IMR-90 (cell line): ENCODE data around the gene NAP1L1. TPM values are rescaled to one million over a fixed set of nuclear protein-coding genes. Genes with fewer than 3 reads are reported as not detected.

ENCODE experiments used
- ATAC-seq: fragments of 200-7000 bp; cut with Tn5 transposase; 2 replicates; pipeline ENCODE4 v1.9.1; 2020; ENCODE audit warnings: low read depth, mild to moderate bottlenecking, moderate library complexity
- BruUV-seq: library from RNA; stranded (reverse); fragments of 400-500 nt; replicated peaks from 2 replicates; lab custom pipeline; 2021; lab: Mats Ljungman, UMichigan
- CTCF ChIA-PET: fragments of 300-600 bp; formaldehyde crosslinking; extraction: SDS; loops from one replicate; lab custom pipeline; 2021; ENCODE audit warnings: antibody characterized with exemption; lab: Yijun Ruan, JAX
- POLR2A ChIA-PET: fragments of 300-600 bp; sonication (Branson Sonifier 250); formaldehyde crosslinking; loops from one replicate; lab custom pipeline; 2022; ENCODE audit warnings: antibody characterized with exemption; ENCODE audit not compliant: unreplicated experiment; lab: Charles Lee
- DNase-seq: peaks from one replicate; pipeline ENCODE4 v3.0.0; 2013
- H2AFZ ChIP-seq: replicated peaks from 2 replicates; pipeline ENCODE3; 2013; ENCODE audit warnings: low read length, mild to moderate bottlenecking; ENCODE audit not compliant: poor library complexity
- H2AK5ac ChIP-seq: 2 replicates; pipeline ENCODE4 v1.6.1; 2013; ENCODE audit warnings: low read depth, low read length, inconsistent platforms
- H2AK9ac ChIP-seq: replicated peaks from 2 replicates; pipeline ENCODE3; 2013; ENCODE audit warnings: mild to moderate bottlenecking, low read depth, low read length, moderate library complexity; ENCODE audit not compliant: poor library complexity
- H2BK120ac ChIP-seq: 2 replicates; pipeline ENCODE4 v1.6.1; 2013; ENCODE audit warnings: low read depth, low read length, inconsistent platforms
- H2BK15ac ChIP-seq: 3 replicates; pipeline ENCODE4 v1.6.1; 2013; ENCODE audit warnings: low read depth, low read length, inconsistent platforms
- H2BK20ac ChIP-seq: 2 replicates; pipeline ENCODE4 v1.6.1; 2013; ENCODE audit warnings: low read depth, mild to moderate bottlenecking, inconsistent platforms, low read length, moderate library complexity
- H2BK5ac ChIP-seq: 2 replicates; pipeline ENCODE4 v1.6.1; 2013; ENCODE audit warnings: mild to moderate bottlenecking, low read depth, low read length, inconsistent platforms; ENCODE audit not compliant: poor library complexity, severe bottlenecking
- H3K14ac ChIP-seq: replicated peaks from 2 replicates; pipeline ENCODE4 v1.6.1; 2013; ENCODE audit warnings: low read depth, low read length, inconsistent platforms
- H3K18ac ChIP-seq: 2 replicates; pipeline ENCODE4 v1.6.1; 2013; ENCODE audit warnings: low read depth, low read length, control low read depth
- H3K23ac ChIP-seq: 2 replicates; pipeline ENCODE4 v1.6.1; 2013; ENCODE audit warnings: low read depth, low read length, inconsistent platforms
- H3K27ac ChIP-seq: 2 replicates; pipeline ENCODE4 v1.5.1; 2013; ENCODE audit warnings: mild to moderate bottlenecking, control low read depth, low read length; ENCODE audit not compliant: insufficient read depth
- H3K27me3 ChIP-seq: 2 replicates; pipeline ENCODE4 v1.6.1; 2013; ENCODE audit warnings: low read length; ENCODE audit not compliant: control insufficient read depth, insufficient read depth
- H3K36me3 ChIP-seq: 2 replicates; pipeline ENCODE4 v1.6.1; 2013; ENCODE audit warnings: low read length, mixed read lengths; ENCODE audit not compliant: control insufficient read depth, insufficient read depth
- H3K4ac ChIP-seq: 2 replicates; pipeline ENCODE4 v1.6.1; 2013; ENCODE audit warnings: low read depth, low read length, inconsistent platforms
- H3K4me1 ChIP-seq: 2 replicates; pipeline ENCODE4 v1.6.1; 2013; ENCODE audit warnings: low read length, mixed read lengths; ENCODE audit not compliant: control insufficient read depth, insufficient read depth
- H3K4me2 ChIP-seq: 2 replicates; pipeline ENCODE4 v1.6.1; 2013; ENCODE audit warnings: low read depth, mild to moderate bottlenecking, control low read depth, low read length, moderate library complexity
- H3K4me3 ChIP-seq: 2 replicates; pipeline ENCODE4 v1.5.1; 2013; ENCODE audit warnings: low read depth, mild to moderate bottlenecking, control low read depth, low read length, moderate library complexity; ENCODE audit not compliant: insufficient read depth
- H3K56ac ChIP-seq: 2 replicates; pipeline ENCODE4 v1.6.1; 2013; ENCODE audit warnings: low read length, inconsistent platforms; ENCODE audit not compliant: insufficient read depth; ENCODE audit errors: extremely low read depth
- H3K79me1 ChIP-seq, 2 experiments: 2 replicates each; pipeline ENCODE4 v1.6.1; 2013; ENCODE audit warnings: low read length in 2 of 2, inconsistent platforms in 1 of 2, low read depth in 1 of 2
- H3K9ac ChIP-seq: 2 replicates; pipeline ENCODE4 v1.6.1; 2013; ENCODE audit warnings: low read depth, low read length, control low read depth
- H3K9me1 ChIP-seq: 2 replicates; pipeline ENCODE4 v1.6.1; 2013; ENCODE audit warnings: low read length, inconsistent platforms; ENCODE audit not compliant: insufficient read depth
- H3K9me3 ChIP-seq: 2 replicates; pipeline ENCODE4 v1.6.1; 2013; ENCODE audit warnings: low read length; ENCODE audit not compliant: control insufficient read depth, insufficient read depth
- H4K20me1 ChIP-seq: 2 replicates; pipeline ENCODE4 v1.6.1; 2013; ENCODE audit warnings: low read length, inconsistent platforms; ENCODE audit not compliant: insufficient read depth
- H4K5ac ChIP-seq: 2 replicates; pipeline ENCODE4 v1.6.1; 2013; ENCODE audit warnings: mild to moderate bottlenecking, low read depth, low read length, control low read depth
- H4K8ac ChIP-seq, 2 experiments: 2 replicates each; pipeline ENCODE4 v1.6.1; 2013; ENCODE audit warnings: low read depth in 2 of 2, low read length in 2 of 2, control low read depth in 1 of 2, inconsistent platforms in 1 of 2
- H4K91ac ChIP-seq: 2 replicates; pipeline ENCODE4 v1.6.1; 2013; ENCODE audit warnings: low read depth, low read length, inconsistent platforms; ENCODE audit not compliant: insufficient read depth
- BHLHE40 ChIP-seq: fragments of 150-350 bp; IDR thresholded peaks from 2 replicates; pipeline ENCODE4 v1.6.1; 2016; ENCODE audit warnings: mild to moderate bottlenecking, low read depth, low read length
- CEBPB ChIP-seq: IDR thresholded peaks from 2 replicates; pipeline ENCODE4 v1.6.1; 2012; ENCODE audit warnings: low read depth, low read length, improper control_type of control experiment
- CHD1 ChIP-seq: IDR thresholded peaks from 2 replicates; pipeline ENCODE4 v1.6.1; 2012; ENCODE audit warnings: low read depth, low read length, improper control_type of control experiment
- CTCF ChIP-seq: conservative IDR thresholded peaks from 2 replicates; pipeline ENCODE4 v1.5.1; 2012; ENCODE audit warnings: mild to moderate bottlenecking, low read depth, low read length, improper control_type of control experiment
- ELK1 ChIP-seq: fragments of 150-350 bp; IDR thresholded peaks from 2 replicates; pipeline ENCODE4 v1.6.1; 2016; ENCODE audit warnings: low read depth, mild to moderate bottlenecking, low read length, moderate library complexity, borderline replicate concordance
- FOS ChIP-seq: fragments of 150-350 bp; IDR thresholded peaks from 2 replicates; pipeline ENCODE4 v1.6.1; 2016; ENCODE audit warnings: low read depth, low read length
- MAFK ChIP-seq: IDR thresholded peaks from 2 replicates; pipeline ENCODE4 v1.6.1; 2012; ENCODE audit warnings: low read depth, low read length, improper control_type of control experiment
- MAZ ChIP-seq: IDR thresholded peaks from 2 replicates; pipeline ENCODE4 v1.6.1; 2012; ENCODE audit warnings: low read depth, mild to moderate bottlenecking, low read length, improper control_type of control experiment, moderate library complexity, borderline replicate concordance
- MXI1 ChIP-seq: IDR thresholded peaks from 2 replicates; pipeline ENCODE4 v1.6.1; 2012; ENCODE audit warnings: low read depth, mild to moderate bottlenecking, low read length, moderate library complexity, borderline replicate concordance
- NFE2L2 ChIP-seq: fragments of 150-350 bp; IDR thresholded peaks from 2 replicates; pipeline ENCODE4 v1.6.1; 2016; ENCODE audit warnings: low read depth, mild to moderate bottlenecking, low read length
- POLR2A ChIP-seq: IDR thresholded peaks from 2 replicates; pipeline ENCODE4 v1.6.1; 2012; ENCODE audit warnings: mild to moderate bottlenecking, low read depth, low read length
- RAD21 ChIP-seq: IDR thresholded peaks from 2 replicates; pipeline ENCODE4 v1.6.1; 2012; ENCODE audit warnings: low read length, improper control_type of control experiment
- RCOR1 ChIP-seq: IDR thresholded peaks from 2 replicates; pipeline ENCODE4 v1.6.1; 2012; ENCODE audit warnings: mild to moderate bottlenecking, low read length, improper control_type of control experiment; ENCODE audit not compliant: insufficient replicate concordance
- RFX5 ChIP-seq: IDR thresholded peaks from 2 replicates; pipeline ENCODE4 v1.8.0; 2012; ENCODE audit warnings: low read depth, mild to moderate bottlenecking, low read length, moderate library complexity
- SMC3 ChIP-seq: fragments of 150-350 bp; IDR thresholded peaks from 2 replicates; pipeline ENCODE4 v1.6.1; 2016; ENCODE audit warnings: low read depth, mild to moderate bottlenecking, antibody characterized with exemption, low read length, moderate library complexity
- USF2 ChIP-seq: fragments of 150-350 bp; IDR thresholded peaks from 2 replicates; pipeline ENCODE4 v1.6.1; 2017; ENCODE audit warnings: mild to moderate bottlenecking, antibody characterized with exemption, low read length, low read depth
- WGBS, 2 experiments: methylation state at CpG; one replicate each; pipeline versions ENCODE4 v1.1.5 to v1.1.7; 2013; ENCODE audit warnings: missing lambda C conversion rate in 2 of 2; ENCODE audit not compliant: insufficient read length in 1 of 2; ENCODE audit errors: extremely low coverage in 2 of 2; 5-methylcytosine and 5-hydroxymethylcytosine counted together
- dilution Hi-C: fragments of 300-500 bp; cut with HindIII; formaldehyde crosslinking; loops from one replicate; pipeline ENCODE4 v1.14.3; 2018; ENCODE audit warnings: low sequenced_read_pairs; ENCODE audit not compliant: unreplicated experiment
- in situ Hi-C: fragments of 300-500 bp; cut with MboI; formaldehyde crosslinking; loops from 3 replicates; pipeline ENCODE4 v1.14.3; 2019; ENCODE audit warnings: low sequenced_read_pairs, inconsistent platforms, mixed read lengths
- intact Hi-C: fragments of 100-400 bp; cut with micrococcal nuclease; formaldehyde crosslinking; loops from 2 replicates; pipeline ENCODE4 v1.10.0; 2022
- polyA plus RNA-seq, 3 experiments: library from polyadenylated mRNA; depleted of rRNA; stranded (reverse); fragments of >200 nt; gene quantifications; 2 replicates each; pipeline ENCODE4 v1.2.3, GENCODE V29; 2012; ENCODE audit warnings: low replicate concordance in 1 of 3
- total RNA-seq: library from RNA; depleted of rRNA; stranded (reverse); fragments of >200 nt; gene quantifications from 2 replicates; pipeline ENCODE4 v1.2.3, GENCODE V29; 2012

NAP1L1 gene
- total and polyA plus RNA-seq, 2 of the 4 experiments (the other 2 are of a cell fraction): 86.4 to 200 TPM

GRCh38 chr12:76103958-76104357, 19.5 kb upstream of the NAP1L1 start:
- H3K4me1 ChIP-seq: peaks cover 2% of the 10 kb centered on the region
- H2AFZ ChIP-seq: no peak overlapping the region
- H3K79me1 ChIP-seq: no peaks in the 10 kb centered on the region
- no peak overlapping the region for H3K27ac ChIP-seq
- no peaks in the 10 kb centered on the region for H3K27me3 ChIP-seq
- H2BK20ac ChIP-seq: no peak overlapping the region; the same call in 1 of the 2 replicates
- in situ Hi-C loops (no loop called here), dilution Hi-C loops (no loop called here), intact Hi-C loops (no loop called here)
- no CpG with 5 or more reads among the region's 1 CpG for WGBS, 2 experiments
- no peaks in the 10 kb centered on the region for H3K36me3 ChIP-seq
- H3K14ac ChIP-seq: no peak overlapping the region; the same call in 1 of the 2 replicates
- CTCF ChIA-PET: interaction anchor here (0.6 to 1.4 kb wide), 2 partner anchors 25 to 113 kb away, joined by 3 to 4 read pairs; no protein-coding TSS in a partner anchor
- BruUV-seq: no TSS peak
- H3K4me3 ChIP-seq: no peak overlapping the region
- H3K9me1 ChIP-seq: peaks cover 8% of the 10 kb centered on the region; the same call in 1 of the 2 replicates
- no peak overlapping the region for H2BK120ac ChIP-seq
- no peak overlapping the region for H3K4me2 ChIP-seq
- no peak for TF ChIP-seq NFE2L2
- TF ChIP-seq MAZ: no peak
- no peak for TF ChIP-seq BHLHE40
- TF ChIP-seq MXI1: no peak
- TF ChIP-seq RAD21: no peak
- TF ChIP-seq CTCF: no peak
- TF ChIP-seq ELK1: no peak
- no peak for TF ChIP-seq RCOR1
- no peak for TF ChIP-seq MAFK
- no peak for TF ChIP-seq CEBPB
- TF ChIP-seq CHD1: no peak
- TF ChIP-seq SMC3: no peak
- no peak for TF ChIP-seq RFX5
- no peak for TF ChIP-seq USF2
- no peak for TF ChIP-seq FOS
- TF ChIP-seq POLR2A: no peak
- H4K5ac ChIP-seq: no peak overlapping the region
- POLR2A ChIA-PET: no interaction called here
- no peak overlapping the region for H3K4ac ChIP-seq
- no peaks in the 10 kb centered on the region for H4K20me1 ChIP-seq
- no peaks in the 10 kb centered on the region for H3K9me3 ChIP-seq
- H4K91ac ChIP-seq: no peak overlapping the region
- H2AK9ac ChIP-seq: no peak overlapping the region
- no peak overlapping the region for H3K9ac ChIP-seq
- no peak overlapping the region for H3K56ac ChIP-seq
- ATAC-seq (no peak), DNase-seq (no peak)
- H2BK15ac ChIP-seq: no peak overlapping the region; the same call in 2 of the 3 replicates
- no peak overlapping the region for H3K18ac ChIP-seq
- no peak overlapping the region for H4K8ac ChIP-seq
- H2AK5ac ChIP-seq: no peak overlapping the region
- H2BK5ac ChIP-seq: no peak overlapping the region
- H3K23ac ChIP-seq: no peak overlapping the region
